Measurements from ENCODE around the gene ERI3.

GRCh38 chr1:44380666-44381177 is 25.7 kb upstream of the ERI3 start:
- no peak for TF ChIP-seq CTCF (conservative IDR thresholded peaks at IDR 0.05; ENCODE audit: low read length)
- no peak for TF ChIP-seq EZH2phosphoT487 (IDR thresholded peaks at IDR 0.05; ENCODE audit: borderline replicate concordance)
